B cell (primary cell): ENCODE data around the gene ABLIM1. TPM values are rescaled to one million over a fixed set of nuclear protein-coding genes. Genes with fewer than 3 reads are reported as not detected.

Experiments used
- ATAC-seq: fragments of 200-7000 bp; cut with Tn5 transposase; one replicate; pipeline ENCODE4 v1.10.0; 2021; ENCODE audit warnings: low read depth, mild to moderate bottlenecking, moderate number of reproducible peaks, moderate library complexity
- CTCF ChIA-PET: fragments of 350-600 bp; sonication (Branson Sonifier 250); formaldehyde crosslinking; loops from one replicate; lab custom pipeline; 2021; ENCODE audit warnings: antibody characterized with exemption, inconsistent platforms; lab: Charles Lee
- POLR2A ChIA-PET: fragments of 350-600 bp; sonication (Branson Sonifier 250); formaldehyde crosslinking; loops from one replicate; lab custom pipeline; 2021; ENCODE audit warnings: antibody characterized with exemption; lab: Charles Lee
- DNase-seq: peaks from one replicate; pipeline ENCODE4 v3.0.0; 2013
- H2AFZ ChIP-seq: 2 replicates; pipeline ENCODE4 v1.6.1; 2012; ENCODE audit warnings: mild to moderate bottlenecking, low read depth, low read length; ENCODE audit not compliant: insufficient read depth, poor library complexity, severe bottlenecking
- H3K27ac ChIP-seq, 2 donors: 1 replicate in 1 of 2; 2 replicates in 1 of 2; pipeline ENCODE4 v1.5.1; 2012 to 2013; ENCODE audit warnings: low read length in 2 of 2, mild to moderate bottlenecking in 2 of 2, moderate library complexity in 1 of 2
- H3K27me3 ChIP-seq, 4 experiments: fragments of 200-600 bp in 1 of 4; sonication (generic) in 1 of 4; replicated peaks in 1 of 4; 1 replicate in 2 of 4; 2 replicates in 2 of 4; pipeline versions ENCODE4 v1.6.1 to v1.7.0; 2013 to 2016; ENCODE audit warnings: low read length in 3 of 4, mild to moderate bottlenecking in 2 of 4, mixed read lengths in 1 of 4, moderate library complexity in 1 of 4; ENCODE audit not compliant: insufficient read depth in 4 of 4, control insufficient read depth in 3 of 4; ENCODE audit errors: control extremely low read depth in 1 of 4
- H3K36me3 ChIP-seq, 2 experiments: replicated peaks in 1 of 2; 1 replicate in 1 of 2; 2 replicates in 1 of 2; pipeline versions ENCODE4 v1.6.1 to v1.7.1; 2013; ENCODE audit warnings: low read length in 1 of 2; ENCODE audit not compliant: insufficient read depth in 2 of 2, control insufficient read depth in 1 of 2; ENCODE audit errors: control extremely low read depth in 1 of 2, extremely low read depth in 1 of 2
- H3K4me1 ChIP-seq, 2 donors: fragments of 200-600 bp in 1 of 2; sonication (generic) in 1 of 2; 1 replicate in 1 of 2; 2 replicates in 1 of 2; pipeline versions ENCODE4 v1.5.1 to v1.6.1; 2013 to 2017; ENCODE audit warnings: low read length in 2 of 2; ENCODE audit not compliant: control insufficient read depth in 2 of 2, insufficient read depth in 2 of 2
- H3K4me2 ChIP-seq: replicated peaks from 2 replicates; pipeline ENCODE3; 2012; ENCODE audit warnings: mild to moderate bottlenecking, low read depth, low read length; ENCODE audit not compliant: poor library complexity, severe bottlenecking
- H3K4me3 ChIP-seq, 5 experiments: fragments of 200-600 bp in 1 of 5; sonication (generic) in 1 of 5; 1 replicate in 3 of 5; 2 replicates in 2 of 5; pipeline versions ENCODE4 v1.5.1 to v1.7.0; 2011 to 2016; ENCODE audit warnings: low read length in 4 of 5, mild to moderate bottlenecking in 4 of 5, low read depth in 2 of 5, control low read depth in 1 of 5, moderate library complexity in 1 of 5; ENCODE audit not compliant: insufficient read depth in 1 of 5; ENCODE audit errors: control extremely low read depth in 1 of 5, extremely low read depth in 1 of 5
- H3K79me2 ChIP-seq: fragments of 200-600 bp; sonication (generic); one replicate; pipeline ENCODE4 v1.6.0; 2016; ENCODE audit warnings: low read length; ENCODE audit not compliant: control insufficient read depth, insufficient read depth
- H3K9ac ChIP-seq: fragments of 200-600 bp; sonication (generic); 2 replicates; pipeline ENCODE4 v1.6.1; 2017; ENCODE audit warnings: mild to moderate bottlenecking, low read length, moderate library complexity
- H3K9me3 ChIP-seq, 3 donors: one replicate each; pipeline versions ENCODE4 v1.6.1 to v1.7.1; 2013; ENCODE audit warnings: low read length in 2 of 3; ENCODE audit not compliant: control insufficient read depth in 2 of 3, insufficient read depth in 1 of 3; ENCODE audit errors: control extremely low read depth in 1 of 3
- H4K20me1 ChIP-seq: 2 replicates; pipeline ENCODE4 v1.6.0; 2012; ENCODE audit warnings: mild to moderate bottlenecking, low read length; ENCODE audit not compliant: insufficient read depth, control insufficient read depth, poor library complexity, severe bottlenecking
- H3K27ac Mint-ChIP-seq: one replicate; pipeline ENCODE4 v1.8.0; 2021; ENCODE audit warnings: mixed read lengths
- H3K27me3 Mint-ChIP-seq: one replicate; pipeline ENCODE4 v1.8.0; 2021; ENCODE audit warnings: mixed read lengths
- H3K4me1 Mint-ChIP-seq: one replicate; pipeline ENCODE4 v1.8.0; 2021; ENCODE audit warnings: mixed read lengths
- H3K4me3 Mint-ChIP-seq: one replicate; pipeline ENCODE4 v1.8.0; 2021; ENCODE audit warnings: mixed read lengths
- H3K9me3 Mint-ChIP-seq: one replicate; pipeline ENCODE4 v1.8.0; 2022; ENCODE audit warnings: mixed read lengths; ENCODE audit not compliant: insufficient read depth
- CTCF ChIP-seq: fragments of 200-600 bp; IDR thresholded peaks from one replicate; pipeline ENCODE4 v1.8.0; 2022; ENCODE audit warnings: antibody characterized with exemption, mild to moderate bottlenecking
- EZH2 ChIP-seq: IDR thresholded peaks from 2 replicates; pipeline ENCODE4 v1.6.1; 2012; ENCODE audit warnings: borderline replicate concordance, low read depth, mild to moderate bottlenecking, moderate library complexity, low read length; ENCODE audit not compliant: insufficient read depth, poor library complexity, severe bottlenecking
- WGBS: methylation state at CpG from one replicate; pipeline ENCODE4 v1.1.5; 2013; ENCODE audit warnings: missing lambda C conversion rate; ENCODE audit not compliant: insufficient coverage; 5-methylcytosine and 5-hydroxymethylcytosine counted together
- intact Hi-C: fragments of 100-400 bp; cut with micrococcal nuclease; formaldehyde crosslinking; loops from one replicate; pipeline ENCODE4 v1.10.0; 2022
- polyA plus RNA-seq: library from polyadenylated mRNA; depleted of rRNA; stranded (reverse); fragments of >200 nt; gene quantifications from 2 replicates; pipeline ENCODE4 v1.2.3, GENCODE V29; 2012
- total RNA-seq, 2 donors: library from RNA; stranded (reverse); fragments of 120-200 nt in 1 of 2; gene quantifications; 1 replicate in 1 of 2; 2 replicates in 1 of 2; pipeline versions ENCODE4 v1.2.3 to v1.2.4, GENCODE V29; 2013 to 2022

Gene ABLIM1
- total and polyA plus RNA-seq, 2 donors (not counting 1 experiment from before 2014, with no cell fraction given) = 55.6 to 148 TPM

DNA sequence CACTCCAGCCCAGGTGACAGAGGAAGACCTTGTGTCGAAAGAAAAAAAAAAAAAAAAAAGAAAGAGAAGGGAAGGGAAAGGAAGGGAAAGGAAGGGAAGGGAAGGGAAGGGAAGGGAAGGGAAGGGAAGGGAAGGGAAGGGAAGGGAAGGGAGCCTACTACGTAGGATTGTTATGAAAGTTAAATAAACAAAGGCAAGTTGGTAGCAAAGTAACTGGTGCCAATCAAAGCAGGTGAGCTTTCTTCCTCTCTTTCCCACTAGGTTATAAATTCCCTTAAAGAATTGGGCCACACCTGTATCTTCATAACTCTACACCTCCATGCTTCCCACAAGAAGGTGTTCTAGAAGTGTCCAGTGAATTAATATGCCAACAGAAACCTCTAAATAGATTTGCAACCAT lies 157.4 kb downstream of the ABLIM1 start:
- no peak overlapping the region for H2AFZ ChIP-seq
- no peaks in the 10 kb centered on the region for H3K36me3 ChIP-seq
- H3K4me2 ChIP-seq = peak overlapping the region; percentile 74
- H4K20me1 ChIP-seq = peaks cover 10% of the 10 kb centered on the region
- Mint-ChIP-seq H3K4me1 (peaks cover 84% of the 10 kb centered on the region), H3K4me3 (no peak overlapping the region), H3K9me3 (no peaks in the 10 kb centered on the region), H3K27ac (peak overlapping the region; percentile 94), H3K27me3 (no peaks in the 10 kb centered on the region)
- H3K9me3 ChIP-seq = no peaks in the 10 kb centered on the region
- no CpG with 5 or more reads among the region's 2 CpGs for WGBS
- peaks cover 67% of the 10 kb centered on the region for H3K79me2 ChIP-seq
- no peak overlapping the region for H3K4me3 ChIP-seq
- POLR2A ChIA-PET = interaction anchor here (3.9 to 5.2 kb wide), 2 partner anchors 23 to 26 kb away, joined by 16 to 44 read pairs; no protein-coding TSS in a partner anchor
- TF ChIP-seq EZH2 = no peak
- TF ChIP-seq CTCF = no peak
- intact Hi-C loops = no loop called here
- H3K27ac ChIP-seq = peak overlapping the region; percentile 38 to 96
- no peak for DNase-seq
- peaks cover 71 to 76% of the 10 kb centered on the region in 2 donors for H3K4me1 ChIP-seq
- ATAC-seq = no peak
- no peaks in the 10 kb centered on the region for H3K27me3 ChIP-seq
- CTCF ChIA-PET = interaction anchor here (0.8 to 13.2 kb wide), 5 partner anchors 19 to 196 kb away, joined by 3 to 115 read pairs (median 12); no protein-coding TSS in a partner anchor
- H3K9ac ChIP-seq = no peak overlapping the region

DNA sequence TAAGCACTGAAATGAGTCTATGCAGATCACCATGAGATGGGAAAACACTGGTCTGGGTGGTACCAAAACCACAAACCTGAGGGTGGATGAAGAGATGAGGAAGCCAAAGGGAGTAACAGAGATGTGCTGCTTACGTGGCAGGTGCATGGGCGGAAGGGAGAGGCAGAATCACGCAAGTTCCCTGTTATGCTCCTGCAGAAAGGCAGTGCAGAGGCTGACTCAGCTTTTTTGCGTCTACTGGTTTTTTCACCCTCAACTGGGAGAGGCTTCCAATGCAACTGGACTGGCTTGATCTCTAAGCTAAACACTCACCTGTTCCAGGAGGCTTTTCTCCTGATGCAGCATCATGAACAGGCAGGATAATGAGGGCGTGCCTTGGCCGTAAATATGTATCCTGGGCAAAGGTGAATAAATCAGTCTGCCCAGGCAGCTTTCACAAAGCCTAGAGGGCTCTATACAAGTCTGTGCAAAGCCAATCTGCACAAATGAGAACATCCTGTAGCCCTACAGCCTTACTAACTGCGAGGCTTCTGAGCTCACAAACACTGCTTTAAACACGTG lies 158.4 kb downstream of the ABLIM1 start:
- Histone ChIP-seq H3K9ac (peak overlapping the region; percentile 61), H3K4me2 (peak overlapping the region; percentile 74), H3K4me1 (peaks cover 69 to 82% of the 10 kb centered on the region in 2 donors), H2AFZ (peak overlapping the region; percentile 72), H4K20me1 (peaks cover 1% of the 10 kb centered on the region), H3K27ac (peak overlapping the region; percentile 90 to 96), H3K27me3 (no peaks in the 10 kb centered on the region), H3K36me3 (no peaks in the 10 kb centered on the region), H3K9me3 (no peaks in the 10 kb centered on the region), H3K4me3 (peak overlapping the region in 3 of 5 experiments; percentile 4 to 51 (median 32)), H3K79me2 (peaks cover 67% of the 10 kb centered on the region)
- peak; percentile 26 for ATAC-seq
- Mint-ChIP-seq H3K4me3 (peak overlapping the region; percentile 79), H3K4me1 (peaks cover 84% of the 10 kb centered on the region), H3K27ac (peak overlapping the region; percentile 94), H3K9me3 (no peaks in the 10 kb centered on the region), H3K27me3 (no peaks in the 10 kb centered on the region)
- TF ChIP-seq CTCF (no peak), EZH2 (no peak)
- POLR2A ChIA-PET = interaction anchor here (3.9 to 5.2 kb wide), 2 partner anchors 24 to 27 kb away, joined by 16 to 44 read pairs; no protein-coding TSS in a partner anchor
- 5% methylated on average over 4 of the region's 8 CpGs for WGBS
- CTCF ChIA-PET = interaction anchor here (0.8 to 13.2 kb wide), 6 partner anchors 16 to 195 kb away, joined by 3 to 115 read pairs (median 9); no protein-coding TSS in a partner anchor
- peak; percentile 75 for DNase-seq
- intact Hi-C loops = loop anchor here (1.0 to 10.0 kb wide), 3 partner anchors 27 to 815 kb away; partner anchors contain the start of gene TRUB1
